Lung microvascular endothelial cell (primary cell): ENCODE measurements around the gene HMOX2. TPM values are rescaled to one million over a fixed set of nuclear protein-coding genes. Genes with fewer than 3 reads are reported as not detected.

Experiments used
- DNase-seq, 2 donors: peaks; one replicate each; pipeline versions ENCODE4 v3.0.0 to v3.0.0-alpha.2; 2010; ENCODE audit warnings: low read depth in 2 of 2
- total RNA-seq: library from RNA; depleted of rRNA; stranded (reverse); fragments of >200 nt; gene quantifications from 2 replicates; pipeline ENCODE4 v1.2.1, GENCODE V29; 2014

HMOX2 gene
- total RNA-seq, 1 donor from 2014 or later, result 127 TPM

DNA sequence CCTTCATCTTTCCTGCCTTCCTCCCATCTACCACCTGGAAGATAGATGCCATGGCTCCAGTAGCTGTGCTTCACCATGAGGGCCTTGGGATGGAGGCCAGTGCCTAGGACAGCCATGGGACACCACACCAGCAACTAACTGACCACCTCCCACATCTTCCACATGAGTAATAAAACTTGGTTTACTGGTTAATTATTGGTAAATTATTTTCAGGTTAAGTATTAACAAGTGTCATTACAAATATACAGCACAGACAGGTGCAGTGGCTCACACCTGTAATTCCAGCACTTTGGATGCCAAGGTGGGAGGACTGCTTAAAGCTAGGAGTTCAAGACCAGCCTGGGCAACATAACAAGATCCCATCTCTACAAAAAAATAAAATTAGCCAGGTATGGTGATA, 48.4 kb downstream of the HMOX2 start:
- no peak for DNase-seq

DNA sequence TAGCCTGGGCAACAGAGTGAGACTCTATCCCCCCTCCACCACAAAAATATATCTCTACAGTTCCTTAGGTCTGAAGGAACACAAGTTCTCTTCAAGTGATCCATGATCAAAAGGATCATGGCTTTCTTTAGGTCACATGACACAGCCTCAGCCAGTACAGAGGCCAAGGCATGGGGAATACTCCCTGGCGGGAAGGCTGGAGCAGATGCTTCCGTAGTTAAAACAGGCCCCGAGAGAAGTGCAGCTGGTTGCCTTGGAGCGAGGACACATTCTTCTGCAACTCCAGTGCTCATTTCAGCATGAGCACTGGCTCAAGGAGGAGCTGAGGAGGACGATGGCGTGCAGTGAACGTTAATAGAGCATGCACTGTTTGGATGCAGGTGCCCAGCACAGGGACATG, 48.9 kb downstream of the HMOX2 start:
- no peak for DNase-seq

DNA sequence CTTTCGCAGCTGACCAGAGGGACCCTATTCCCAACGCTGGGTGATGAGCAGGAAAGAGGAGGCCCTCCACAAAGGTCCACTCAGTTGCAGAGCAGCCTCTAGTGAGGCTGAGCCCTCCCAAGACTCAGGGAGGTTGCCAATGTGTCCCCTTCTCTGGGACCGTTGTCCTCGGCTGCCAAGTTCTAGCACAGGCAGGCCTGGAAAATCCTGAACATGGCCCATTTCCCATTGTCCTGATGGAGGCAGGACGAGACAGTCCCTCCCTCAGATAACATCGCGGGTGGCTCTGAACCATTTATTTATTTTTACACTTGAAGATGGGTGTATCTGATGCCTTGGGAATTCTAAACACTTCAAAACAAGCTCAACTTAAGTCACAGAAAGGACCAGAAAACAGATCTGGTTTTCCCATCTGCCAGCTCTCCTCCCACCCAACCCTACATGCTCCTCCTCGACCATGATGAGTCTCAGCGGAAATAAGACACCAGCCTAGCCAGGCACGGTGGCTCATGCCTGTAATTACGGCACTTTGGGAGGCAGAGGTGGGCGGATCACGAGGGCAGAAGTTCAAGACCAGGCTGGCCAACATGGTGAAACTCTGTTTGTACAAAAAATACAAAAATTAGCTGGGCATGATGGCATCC, 49.6 kb downstream of the HMOX2 start:
- no peak for DNase-seq

DNA sequence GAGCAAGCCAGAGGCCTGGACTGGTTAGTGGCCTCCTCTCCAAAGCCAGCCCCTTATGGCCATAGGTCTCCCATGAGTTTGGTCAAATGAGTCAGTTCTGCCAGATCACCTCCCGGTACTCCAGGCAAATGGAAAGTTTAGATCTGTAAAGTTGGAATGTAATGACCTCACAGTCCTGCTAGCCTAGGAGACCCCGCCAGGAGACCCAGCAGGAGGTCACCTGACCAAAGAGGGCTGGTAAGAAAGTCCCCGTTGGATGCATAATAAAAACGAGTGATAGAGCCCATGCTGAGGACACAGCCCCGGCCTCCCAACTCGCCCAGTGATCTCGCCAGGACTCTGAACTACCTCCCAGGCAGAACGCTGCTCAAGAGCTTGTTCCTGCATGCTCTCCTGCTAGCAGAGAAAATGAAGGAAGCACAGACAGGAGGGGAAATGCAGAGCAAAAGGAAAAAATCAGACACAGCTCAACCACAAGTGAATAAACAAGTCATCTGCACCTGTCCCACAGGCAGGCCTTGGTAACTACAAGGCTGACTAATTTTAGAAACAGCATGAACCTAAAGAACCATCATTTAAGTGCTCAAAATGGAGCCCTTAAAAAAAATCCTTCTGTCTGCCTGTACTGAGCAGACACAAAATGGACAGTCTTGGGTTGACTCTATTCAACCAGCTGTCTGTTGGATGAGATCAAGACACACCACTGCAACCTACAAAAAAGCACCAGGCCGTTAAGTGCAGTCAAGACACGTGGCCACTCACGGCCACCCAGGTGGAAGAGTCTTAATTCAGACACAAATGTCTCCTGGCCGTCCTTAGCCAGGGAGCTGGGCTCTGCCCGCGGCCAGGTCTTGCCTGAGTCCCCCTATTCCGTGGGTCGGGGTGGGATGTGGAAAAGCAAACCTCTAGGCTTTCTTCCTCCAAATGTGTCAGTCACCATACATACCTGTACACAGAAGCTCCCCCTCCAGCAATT, 53.2 kb downstream of the HMOX2 start:
- peak in 1 of 2 donors; percentile 69 for DNase-seq

DNA sequence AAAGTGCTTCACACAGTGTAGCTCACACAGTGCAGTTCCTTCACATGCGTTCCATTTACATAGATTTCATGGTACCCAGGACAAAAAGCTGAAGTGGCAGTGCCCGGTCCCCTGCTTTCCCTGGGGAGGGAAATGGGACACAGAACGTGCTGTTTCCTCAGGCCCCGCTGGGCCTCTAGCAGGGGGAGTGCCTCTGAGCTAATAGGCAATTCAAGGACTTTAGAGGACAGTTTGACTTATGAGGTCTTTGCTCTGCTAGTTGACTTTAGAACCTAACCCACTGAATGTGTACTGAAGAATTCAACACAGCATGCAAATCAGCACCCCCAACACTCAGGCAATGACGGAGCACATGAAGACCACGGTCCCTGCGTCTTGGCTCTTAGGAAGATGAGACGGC, 55.6 kb downstream of the HMOX2 start:
- DNase-seq, result no peak

DNA sequence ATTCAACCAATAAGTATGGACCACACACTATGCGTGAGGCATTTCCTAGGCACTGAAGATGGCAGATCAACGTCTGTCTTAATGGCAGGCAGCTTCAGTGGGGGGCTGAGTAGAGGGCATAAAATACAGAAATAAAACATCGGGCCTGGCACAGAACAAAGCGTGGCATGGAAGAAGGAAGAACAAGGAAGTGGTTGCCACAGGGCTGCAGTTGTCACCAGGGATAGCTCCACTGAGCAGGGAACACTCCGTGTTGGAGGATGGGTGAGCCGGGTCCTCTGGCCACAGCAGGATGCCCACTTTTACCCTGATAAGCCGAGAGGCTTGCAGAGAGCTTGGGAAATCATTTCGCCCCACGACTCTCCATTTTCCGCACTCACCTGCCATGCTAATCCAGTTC, 56.0 kb downstream of the HMOX2 start:
- no peak for DNase-seq

DNA sequence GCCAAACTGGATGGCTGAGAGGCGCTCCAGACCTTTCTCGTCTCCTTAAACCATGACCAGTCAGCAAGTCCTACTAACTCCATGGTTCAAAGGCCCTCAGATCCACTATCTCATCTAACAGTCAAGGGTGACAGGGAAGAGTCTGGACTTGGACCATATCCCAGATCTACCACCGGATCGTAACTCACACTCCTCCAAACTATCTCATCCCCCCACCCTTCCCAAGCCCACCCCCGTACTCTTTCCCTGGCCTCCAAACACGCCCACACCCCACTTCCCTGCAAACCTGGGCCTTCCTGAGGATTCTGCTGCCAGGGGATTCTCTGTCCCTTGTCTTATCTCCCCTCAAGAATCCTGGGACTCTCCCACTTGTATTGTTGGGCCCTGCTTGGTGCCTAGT, 57.3 kb downstream of the HMOX2 start:
- no peak for DNase-seq

DNA sequence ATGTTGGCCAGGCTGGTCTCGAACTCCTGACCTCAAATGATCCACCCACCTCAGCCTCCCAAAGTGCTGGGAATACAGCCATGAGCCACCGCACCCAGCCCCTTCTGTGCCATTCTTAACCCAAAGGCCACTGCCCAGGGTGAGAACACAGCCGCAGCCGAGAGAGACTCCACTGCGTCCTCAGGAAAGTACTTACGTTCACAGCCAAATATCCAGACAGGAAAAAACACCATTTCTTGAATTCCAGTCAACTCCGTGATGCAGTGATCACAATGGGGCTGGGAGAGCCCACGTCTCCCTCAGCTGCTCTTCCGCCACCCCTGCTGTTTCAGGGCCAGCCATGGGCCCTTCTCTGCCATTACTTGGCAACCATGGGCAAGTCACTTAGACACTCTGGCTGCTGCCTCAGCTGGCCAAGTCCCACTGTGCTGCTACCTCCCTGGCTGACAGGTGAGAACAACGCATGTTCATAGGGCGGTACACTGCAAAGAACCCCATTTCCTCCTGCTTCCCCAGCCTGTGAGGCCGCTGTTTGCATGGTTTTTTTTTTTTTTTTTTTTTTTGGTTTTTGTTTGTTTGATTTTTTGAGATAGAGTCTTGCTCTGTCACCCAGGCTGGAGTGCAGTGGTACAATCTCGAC, 58.1 kb downstream of the HMOX2 start:
- peak in 1 of 2 donors; percentile 70 for DNase-seq

DNA sequence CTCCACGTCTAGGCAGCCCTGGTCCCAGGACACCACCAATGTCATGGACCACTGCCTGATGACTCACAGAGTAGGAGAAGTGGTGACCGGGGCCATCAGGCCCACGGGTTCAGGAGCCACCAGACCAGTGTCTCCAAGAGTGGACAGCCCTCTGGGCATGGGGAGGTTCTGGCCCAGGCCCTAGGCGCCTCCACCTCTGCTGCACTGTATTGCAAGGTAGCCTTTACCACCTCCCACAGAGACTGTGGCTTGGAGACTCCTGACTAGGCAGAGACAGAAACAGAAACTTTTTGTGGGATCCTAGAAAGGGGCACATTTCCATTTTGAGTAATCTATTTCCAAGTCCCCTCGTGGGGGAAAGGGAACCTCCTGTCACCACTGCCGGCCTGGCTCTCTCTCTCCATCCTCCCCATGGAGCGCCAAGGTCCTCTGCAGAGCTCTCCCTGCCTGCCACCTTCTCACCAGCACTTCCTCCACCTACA, 59.5 kb downstream of the HMOX2 start:
- DNase-seq, result no peak

DNA sequence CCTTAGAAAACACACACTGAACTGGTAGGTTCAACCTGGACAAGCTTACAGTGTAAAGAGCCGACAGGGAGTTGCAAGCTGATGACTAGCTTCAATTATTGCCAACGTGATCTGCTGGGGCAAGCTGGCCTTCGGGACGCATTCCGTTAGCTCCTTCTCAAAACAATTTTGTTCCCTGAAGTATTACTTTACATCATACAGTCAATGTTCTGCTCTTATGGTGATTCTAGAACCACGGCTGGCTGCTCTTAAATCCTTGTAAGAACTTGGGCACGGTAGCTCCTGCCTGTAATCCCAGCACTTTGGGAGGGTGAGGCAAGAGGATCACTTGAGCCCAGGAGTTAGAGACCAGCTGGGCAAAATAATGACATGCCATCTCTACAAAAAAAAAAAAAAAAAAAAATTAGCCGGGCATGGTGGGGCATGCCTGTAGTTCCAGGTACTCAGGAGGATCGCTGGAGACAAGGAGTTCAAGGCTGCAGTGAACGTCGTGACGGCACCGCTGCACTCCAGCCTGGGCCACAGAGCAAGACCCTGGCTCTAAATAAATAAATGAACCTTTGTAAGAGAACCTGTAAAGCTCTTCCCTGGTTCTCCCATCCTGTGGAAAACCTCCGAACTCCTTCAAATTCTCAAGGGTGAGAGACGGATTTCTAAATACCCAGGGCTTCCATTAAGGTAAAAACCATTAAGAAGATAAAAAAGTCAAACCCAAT, 60.4 kb downstream of the HMOX2 start:
- no peak for DNase-seq

DNA sequence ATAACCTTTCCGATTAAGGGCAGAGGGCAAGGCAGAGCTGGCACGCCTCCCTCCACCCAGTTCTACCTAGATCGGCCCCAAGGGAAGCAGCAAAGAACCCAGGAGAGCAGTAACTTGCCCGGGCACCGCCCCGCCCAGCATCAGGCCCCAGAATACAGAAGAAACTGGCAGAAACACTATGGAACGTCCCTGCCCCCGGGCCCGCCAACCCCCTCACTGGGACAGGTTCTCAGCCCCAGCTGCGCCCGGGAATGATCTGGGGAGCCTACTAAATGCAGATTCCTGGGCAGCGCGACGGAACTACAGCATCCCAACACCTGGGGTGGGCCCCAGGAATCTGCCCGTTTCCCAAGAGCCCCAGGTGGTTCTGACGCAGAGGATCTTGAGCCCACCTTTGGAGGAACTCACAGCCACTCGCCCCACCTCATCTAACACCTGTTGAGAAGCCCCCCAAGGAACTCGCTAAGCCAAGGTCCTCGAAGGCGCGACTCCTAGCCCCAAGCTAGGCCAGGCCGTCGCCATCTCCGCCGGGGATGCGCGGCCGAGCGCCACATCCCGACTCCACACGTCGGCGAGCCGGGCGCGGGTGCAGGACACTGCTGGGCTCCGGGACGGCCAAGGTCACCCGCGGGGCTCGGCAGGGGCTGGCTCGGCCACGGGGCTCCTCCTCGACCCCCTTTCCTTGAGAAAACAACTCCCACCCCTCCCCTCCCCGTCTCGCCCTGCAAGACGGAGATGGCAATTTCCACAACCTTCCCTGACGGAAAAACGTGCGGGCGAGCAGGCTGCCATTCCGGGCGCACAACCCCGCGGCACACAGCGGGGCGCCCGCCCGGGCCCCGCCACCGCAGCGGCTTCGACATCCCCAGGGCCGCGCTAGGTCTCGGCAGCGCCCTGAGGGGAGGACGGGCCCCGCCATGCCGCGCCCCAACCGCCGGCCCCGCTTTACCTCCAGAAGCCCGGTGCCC, 61.5 kb downstream of the HMOX2 start:
- DNase-seq, result peak; percentile 21 to 30

DNA sequence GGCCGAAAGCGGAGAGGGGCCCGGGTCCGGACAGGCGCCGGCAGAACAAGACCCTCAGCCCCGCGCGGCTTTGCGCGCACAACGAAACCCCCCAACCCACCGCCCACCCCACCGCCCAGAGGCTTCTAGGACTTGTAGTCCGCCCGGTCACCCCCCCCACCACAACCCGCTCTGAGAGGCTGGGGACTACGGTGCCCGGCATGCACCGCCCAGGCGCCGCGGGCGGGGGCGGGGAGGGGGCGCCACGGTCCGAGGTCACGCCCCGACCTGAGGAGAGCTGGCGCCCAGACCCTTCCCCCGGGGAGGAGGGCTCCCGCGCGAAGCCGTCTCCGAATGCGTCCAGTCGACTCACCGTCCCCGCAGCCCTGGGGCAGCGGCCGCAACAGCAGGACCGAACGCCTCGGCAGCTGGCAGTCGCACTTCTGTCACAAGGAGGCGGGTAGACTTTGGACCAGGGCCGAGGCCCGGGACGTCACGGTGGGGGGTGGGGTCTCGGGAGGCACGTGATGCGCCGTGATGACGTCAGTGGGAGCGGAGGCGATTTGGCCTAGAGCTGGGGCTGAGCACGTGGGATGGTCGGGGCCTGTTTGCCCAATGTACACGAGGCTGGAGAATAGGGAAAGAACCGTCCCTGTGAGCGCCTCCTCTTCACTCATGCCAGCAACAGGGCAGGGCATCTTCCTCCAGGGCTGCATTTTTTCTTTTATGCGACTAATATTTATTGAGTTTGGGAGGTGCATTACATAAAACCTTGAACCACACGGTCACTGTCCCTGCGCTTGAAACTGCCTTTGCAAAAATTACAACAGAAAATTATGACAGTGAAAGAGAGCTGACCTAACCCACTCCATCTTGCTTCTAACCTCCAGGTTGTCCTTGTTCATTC, 62.4 kb downstream of the HMOX2 start, which contains the start of gene CDIP1:
CDIP1 (minus strand) TSS at position 424 of the 886 bp plus-strand sequence. CDS start 24,643 bp downstream, outside the sequence.
- DNase-seq, result peak; percentile 94 to 98

DNA sequence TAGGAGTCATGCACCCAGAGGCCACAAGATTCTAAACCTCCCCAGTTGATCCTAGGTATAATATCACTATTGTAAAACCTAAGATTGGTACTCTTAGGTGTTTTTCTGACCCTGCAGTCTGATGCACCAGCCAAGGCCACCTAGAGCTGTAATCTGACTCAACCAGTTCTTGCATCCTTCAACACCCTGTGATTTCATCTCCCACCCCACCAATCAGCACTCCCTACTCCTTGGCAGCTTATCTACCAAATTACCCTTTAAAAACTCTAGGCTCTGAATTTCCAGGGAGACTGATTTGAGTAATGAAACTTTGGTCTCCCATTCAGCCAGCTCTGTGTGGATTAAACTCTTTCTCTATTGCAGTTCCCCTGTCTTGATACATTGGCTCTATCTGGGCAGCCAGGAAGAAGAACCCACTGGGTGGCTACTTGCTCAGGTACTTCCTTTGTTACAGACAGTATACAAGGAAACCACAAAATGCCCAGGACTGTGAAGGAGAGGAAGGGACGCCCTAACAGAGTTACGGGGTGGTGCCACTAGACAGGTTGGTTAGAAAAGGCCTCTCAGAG, 63.6 kb downstream of the HMOX2 start:
- no peak for DNase-seq

DNA sequence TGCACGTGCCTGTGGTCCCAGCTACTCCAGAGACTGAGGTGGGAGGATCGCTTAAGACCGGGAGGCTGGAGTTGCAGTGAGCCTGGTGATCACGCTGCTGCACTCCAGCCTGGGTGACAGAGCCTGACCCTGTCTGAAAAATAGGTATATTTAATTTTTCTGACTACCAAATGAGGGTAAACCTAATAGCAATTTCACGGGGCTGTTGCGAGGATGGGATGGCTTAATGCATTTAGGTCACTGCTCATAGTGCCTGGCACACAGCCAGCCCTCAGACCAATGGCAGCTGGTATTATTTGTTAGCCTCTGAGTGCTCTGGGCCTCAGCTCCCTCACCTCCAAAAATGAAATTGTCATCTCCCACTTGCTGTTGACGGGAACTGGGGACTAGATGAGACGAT, 68.3 kb downstream of the HMOX2 start:
- DNase-seq, result no peak

DNA sequence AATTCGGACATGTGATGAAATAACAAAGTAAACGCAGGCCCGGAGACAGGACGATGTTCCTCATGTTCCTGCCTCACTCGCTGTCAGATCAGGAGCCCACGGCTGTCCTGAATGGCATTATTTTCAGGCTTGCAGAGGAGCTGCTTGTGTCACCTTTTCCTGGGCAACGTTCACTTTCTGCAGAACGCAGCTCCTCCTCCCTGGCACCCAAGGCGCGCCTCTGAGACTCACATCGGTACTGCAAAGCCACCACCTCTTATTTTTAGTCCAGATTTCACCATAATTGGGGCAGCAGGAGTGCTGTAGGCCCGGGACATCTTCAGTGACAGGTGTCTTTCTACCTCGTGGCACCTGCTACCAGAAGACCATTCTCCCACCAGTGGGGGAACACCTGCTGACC, 71.9 kb downstream of the HMOX2 start:
- DNase-seq, result no peak

DNA sequence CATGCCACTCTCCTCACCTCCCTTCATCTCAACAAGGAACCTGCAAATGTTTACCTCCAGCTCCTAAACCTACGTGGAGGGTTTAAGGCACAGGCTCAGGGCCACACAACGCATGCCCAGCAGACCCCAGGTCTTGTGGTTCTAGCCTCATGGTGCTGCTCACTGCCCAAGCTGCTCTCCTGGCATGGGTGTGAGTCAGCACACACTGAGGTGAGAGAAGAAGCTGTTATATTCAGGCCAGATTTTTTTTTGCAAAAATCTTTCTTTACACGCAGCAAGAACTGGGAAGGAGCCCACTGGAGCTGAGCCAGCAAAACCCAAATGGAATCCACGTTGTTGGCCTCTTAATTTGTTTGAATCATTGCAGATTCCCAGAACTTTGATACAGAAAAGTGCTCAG, 74.4 kb downstream of the HMOX2 start:
- DNase-seq, result no peak

DNA sequence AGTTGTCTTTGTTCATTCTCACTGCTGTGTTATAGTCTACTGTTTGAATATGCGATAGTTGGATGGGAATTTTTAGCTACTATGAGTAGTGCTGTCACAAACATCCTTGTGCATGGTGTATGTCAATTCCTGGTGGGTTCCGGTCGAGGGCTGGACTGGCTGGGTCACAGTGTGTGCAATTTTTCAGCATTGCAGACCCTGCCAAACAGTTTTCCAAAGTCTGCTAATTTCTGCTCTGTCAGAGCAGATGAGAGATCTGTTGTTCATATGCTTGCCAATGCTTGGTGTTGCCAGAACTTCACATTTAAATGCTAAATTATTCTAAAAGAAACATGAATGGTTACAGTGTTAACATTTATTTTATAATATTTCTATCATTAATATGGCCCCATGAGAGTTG, 76.3 kb downstream of the HMOX2 start:
- DNase-seq, result no peak

DNA sequence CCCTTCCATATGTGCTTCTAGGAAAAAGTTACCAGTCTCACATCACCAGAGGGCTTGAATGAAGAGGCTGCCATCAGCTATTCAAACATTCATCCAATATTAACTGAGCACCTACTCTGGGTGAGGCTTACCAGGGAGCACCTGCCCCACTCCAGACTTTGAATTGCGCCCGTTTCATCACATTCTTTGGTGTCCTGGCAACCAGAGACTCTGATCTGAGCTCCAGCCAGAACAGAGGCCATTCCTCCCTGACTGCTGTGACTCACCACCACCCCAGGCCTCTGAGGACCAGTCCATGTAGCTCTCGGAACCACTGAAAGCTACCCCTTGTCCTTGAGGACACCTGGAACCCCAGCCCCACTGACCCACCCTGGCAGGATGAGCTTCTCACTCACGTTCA, 79.9 kb downstream of the HMOX2 start, which contains the start of gene C16orf96:
C16orf96 (plus strand) TSS at position 229 of the 400 bp plus-strand sequence; CDS start at position 379, 150 bp downstream.
- no peak for DNase-seq

DNA sequence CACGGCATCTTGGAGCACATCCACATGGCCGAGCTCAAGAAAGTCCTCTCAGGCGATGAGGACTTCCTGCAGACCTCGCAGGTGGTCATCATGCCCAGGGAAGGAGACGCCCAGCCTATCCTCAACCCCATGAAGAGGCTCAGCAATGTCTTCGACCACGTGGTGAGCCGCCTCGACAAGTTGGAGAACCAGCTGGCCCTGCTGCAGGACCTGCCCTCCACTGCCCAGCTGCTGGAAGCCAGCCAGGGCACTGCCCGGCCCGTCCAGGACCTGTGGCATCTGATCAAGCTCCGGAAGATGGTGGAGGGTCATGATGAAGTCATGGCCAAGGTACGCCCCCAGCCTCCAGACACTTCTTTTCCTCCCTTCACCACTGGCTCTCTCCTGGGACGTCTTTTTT, 80.4 kb downstream of the HMOX2 start:
- no peak for DNase-seq
